Spleen (tissue), 7 donors: ENCODE measurements around the gene SUPT6H.
"Not testable (repeated sequence)": the region's sequence is repeated elsewhere in the genome, so short reads cannot be mapped to it uniquely, and the experiment has no call there.

Source experiments
- POLR2A ChIP-seq, 3 donors: fragments of 450-650 bp; IDR thresholded peaks; one replicate each; pipeline ENCODE4 v1.5.1; 2017; ENCODE audit warnings: antibody characterized with exemption in 3 of 3, mild to moderate bottlenecking in 1 of 3
- POLR2AphosphoS5 ChIP-seq, 3 donors: sonication (generic); formaldehyde crosslinking; IDR thresholded peaks; one replicate each; pipeline ENCODE4 v1.5.1; 2017; ENCODE audit warnings: antibody characterized with exemption in 3 of 3
- TF ChIP-seq, protein P1 (sequence below), 11 experiments: fragments of 200-600 bp in 7 of 11; fragments of 450-650 bp in 4 of 11; sonication (generic) in 4 of 11; IDR thresholded peaks in 8 of 11; conservative IDR thresholded peaks in 3 of 11; 1 replicate in 7 of 11; 2 replicates in 4 of 11; pipeline versions ENCODE4 v1.4.0 to v1.8.0; 2016 to 2021; ENCODE audit warnings: antibody characterized with exemption in 11 of 11, inconsistent platforms in 4 of 11, mild to moderate bottlenecking in 1 of 11
- donor health status: DM: no; HTN: no; CAD: no; lungs with moderate emphysema.
- donor health status: DM: no; HTN: no; CAD: no.
- donor health status: DM: no; HTN: no; CAD: no.

DNA sequence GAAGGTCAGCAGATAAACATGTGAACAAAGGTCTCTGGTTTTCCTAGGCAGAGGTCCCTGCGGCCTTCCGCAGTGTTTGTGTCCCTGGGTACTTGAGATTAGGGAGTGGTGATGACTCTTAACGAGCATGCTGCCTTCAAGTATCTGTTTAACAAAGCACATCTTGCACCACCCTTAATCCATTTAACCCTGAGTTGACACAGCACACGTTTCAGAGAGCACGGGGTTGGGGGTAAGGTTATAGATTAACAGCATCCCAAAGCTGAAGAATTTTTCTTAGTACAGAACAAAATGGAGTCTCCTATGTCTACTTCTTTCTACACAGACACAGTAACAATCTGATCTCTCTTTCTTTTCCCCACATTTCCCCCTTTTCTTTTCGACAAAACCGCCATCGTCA is 3.7 kb upstream of the SUPT6H start:
- not testable (repeated sequence) for TF ChIP-seq POLR2A, POLR2AphosphoS5 (IDR thresholded peaks at IDR 0.05)
- TF ChIP-seq, protein P1, sequence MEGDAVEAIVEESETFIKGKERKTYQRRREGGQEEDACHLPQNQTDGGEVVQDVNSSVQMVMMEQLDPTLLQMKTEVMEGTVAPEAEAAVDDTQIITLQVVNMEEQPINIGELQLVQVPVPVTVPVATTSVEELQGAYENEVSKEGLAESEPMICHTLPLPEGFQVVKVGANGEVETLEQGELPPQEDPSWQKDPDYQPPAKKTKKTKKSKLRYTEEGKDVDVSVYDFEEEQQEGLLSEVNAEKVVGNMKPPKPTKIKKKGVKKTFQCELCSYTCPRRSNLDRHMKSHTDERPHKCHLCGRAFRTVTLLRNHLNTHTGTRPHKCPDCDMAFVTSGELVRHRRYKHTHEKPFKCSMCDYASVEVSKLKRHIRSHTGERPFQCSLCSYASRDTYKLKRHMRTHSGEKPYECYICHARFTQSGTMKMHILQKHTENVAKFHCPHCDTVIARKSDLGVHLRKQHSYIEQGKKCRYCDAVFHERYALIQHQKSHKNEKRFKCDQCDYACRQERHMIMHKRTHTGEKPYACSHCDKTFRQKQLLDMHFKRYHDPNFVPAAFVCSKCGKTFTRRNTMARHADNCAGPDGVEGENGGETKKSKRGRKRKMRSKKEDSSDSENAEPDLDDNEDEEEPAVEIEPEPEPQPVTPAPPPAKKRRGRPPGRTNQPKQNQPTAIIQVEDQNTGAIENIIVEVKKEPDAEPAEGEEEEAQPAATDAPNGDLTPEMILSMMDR (IDR thresholded peaks at IDR 0.05 in 8 of 11, conservative IDR thresholded peaks at IDR 0.05 in 3 of 11) = not testable (repeated sequence)
